Measurements from ENCODE around the gene ENTREP1.

- no peak for TF ChIP-seq EP300 (IDR thresholded peaks at IDR 0.05; ENCODE audit: low read depth)
- TF ChIP-seq POLR2A (IDR thresholded peaks at IDR 0.05), result no peak
Observed at GRCh38 chr9:69388596-69388995, 63.6 kb downstream of the ENTREP1 start.
